Nephron (organoid): ENCODE measurements around the gene PLXNA4.

Experiments used
- H3K27ac Mint-ChIP-seq, 3 experiments: 2 replicates each; pipeline ENCODE4 v1.8.0; 2020; ENCODE audit warnings: mixed read lengths in 3 of 3, mild to moderate bottlenecking in 2 of 3, moderate library complexity in 1 of 3
- H3K27me3 Mint-ChIP-seq: 2 replicates; pipeline ENCODE4 v1.8.0; 2021; ENCODE audit warnings: low read depth, mild to moderate bottlenecking, moderate library complexity, mixed read lengths
- H3K36me3 Mint-ChIP-seq: 2 replicates; pipeline ENCODE4 v1.8.0; 2020; ENCODE audit warnings: low read depth, mixed read lengths
- H3K4me1 Mint-ChIP-seq: 2 replicates; pipeline ENCODE4 v1.8.0; 2020; ENCODE audit warnings: mixed read lengths
- H3K4me3 Mint-ChIP-seq, 3 experiments: 2 replicates each; pipeline ENCODE4 v1.8.0; 2020; ENCODE audit warnings: mild to moderate bottlenecking in 3 of 3, mixed read lengths in 3 of 3, moderate library complexity in 2 of 3
- H3K9me3 Mint-ChIP-seq: 2 replicates; pipeline ENCODE4 v1.8.0; 2020; ENCODE audit warnings: mixed read lengths
- CTCF ChIP-seq, 3 experiments: fragments of 200-600 bp; sonication (generic); IDR thresholded peaks; one replicate each; pipeline ENCODE4 v1.5.0; 2021; ENCODE audit warnings: antibody characterized with exemption in 3 of 3; ENCODE audit not compliant: unreplicated experiment in 3 of 3

PLXNA4 gene

GRCh38 chr7:132137681-132138080 is 438.6 kb downstream of the PLXNA4 start:
- Mint-ChIP-seq H3K27ac (no peak overlapping the region), H3K4me1 (peaks cover 27% of the 10 kb centered on the region), H3K27me3 (peaks cover 31% of the 10 kb centered on the region), H3K36me3 (peaks cover 9% of the 10 kb centered on the region), H3K4me3 (no peak overlapping the region), H3K9me3 (no peaks in the 10 kb centered on the region)
- TF ChIP-seq CTCF (IDR thresholded peaks at IDR 0.05; ENCODE audit: unreplicated experiment in 3 of 3) = no peak

- TF ChIP-seq CTCF (IDR thresholded peaks at IDR 0.05; ENCODE audit: unreplicated experiment in 3 of 3) = no peak
- peaks cover 23% of the 10 kb centered on the region for H3K4me1 Mint-ChIP-seq
- peaks cover 33% of the 10 kb centered on the region for H3K27me3 Mint-ChIP-seq
These were observed 440.4 kb downstream of the PLXNA4 start for GRCh38 chr7:132135746-132136385.

GRCh38 chr7:132134814-132135445 is 441.3 kb downstream of the PLXNA4 start:
- TF ChIP-seq CTCF (IDR thresholded peaks at IDR 0.05; ENCODE audit: unreplicated experiment in 3 of 3) = no peak
- Mint-ChIP-seq H3K36me3 (peaks cover 7% of the 10 kb centered on the region), H3K4me1 (peaks cover 14% of the 10 kb centered on the region), H3K27me3 (peaks cover 25% of the 10 kb centered on the region), H3K4me3 (no peak overlapping the region), H3K9me3 (no peaks in the 10 kb centered on the region), H3K27ac (no peak overlapping the region)

More at GRCh38 chr7:132135746-132136385, 440.4 kb downstream of the PLXNA4 start:
- Mint-ChIP-seq H3K36me3 (peaks cover 9% of the 10 kb centered on the region), H3K9me3 (no peaks in the 10 kb centered on the region), H3K27ac (no peak overlapping the region), H3K4me3 (no peak overlapping the region)

- Mint-ChIP-seq H3K9me3 (no peaks in the 10 kb centered on the region), H3K4me1 (peaks cover 1% of the 10 kb centered on the region), H3K36me3 (peaks cover 14% of the 10 kb centered on the region), H3K27ac (no peak overlapping the region), H3K4me3 (no peak overlapping the region), H3K27me3 (peaks cover 25% of the 10 kb centered on the region)
- no peak for TF ChIP-seq CTCF (IDR thresholded peaks at IDR 0.05; ENCODE audit: unreplicated experiment in 3 of 3)
These were observed 442.8 kb downstream of the PLXNA4 start for GRCh38 chr7:132133501-132133900.

GRCh38 chr7:132131196-132131595 is 445.1 kb downstream of the PLXNA4 start:
- H3K9me3 Mint-ChIP-seq = no peaks in the 10 kb centered on the region
- no peak overlapping the region for H3K4me3 Mint-ChIP-seq
- no peak overlapping the region for H3K27ac Mint-ChIP-seq
- H3K36me3 Mint-ChIP-seq = peaks cover 21% of the 10 kb centered on the region
- peaks cover 22% of the 10 kb centered on the region for H3K27me3 Mint-ChIP-seq
- H3K4me1 Mint-ChIP-seq = no peaks in the 10 kb centered on the region
- TF ChIP-seq CTCF (IDR thresholded peaks at IDR 0.05; ENCODE audit: unreplicated experiment in 3 of 3) = no peak

GRCh38 chr7:132130497-132130896 is 445.8 kb downstream of the PLXNA4 start:
- Mint-ChIP-seq H3K27ac (no peak overlapping the region), H3K27me3 (peaks cover 24% of the 10 kb centered on the region), H3K9me3 (no peaks in the 10 kb centered on the region), H3K4me1 (no peaks in the 10 kb centered on the region), H3K36me3 (peaks cover 21% of the 10 kb centered on the region), H3K4me3 (no peak overlapping the region)
- no peak for TF ChIP-seq CTCF (IDR thresholded peaks at IDR 0.05; ENCODE audit: unreplicated experiment in 3 of 3)
